Measurements from ENCODE around the gene CASKIN1.

DNA sequence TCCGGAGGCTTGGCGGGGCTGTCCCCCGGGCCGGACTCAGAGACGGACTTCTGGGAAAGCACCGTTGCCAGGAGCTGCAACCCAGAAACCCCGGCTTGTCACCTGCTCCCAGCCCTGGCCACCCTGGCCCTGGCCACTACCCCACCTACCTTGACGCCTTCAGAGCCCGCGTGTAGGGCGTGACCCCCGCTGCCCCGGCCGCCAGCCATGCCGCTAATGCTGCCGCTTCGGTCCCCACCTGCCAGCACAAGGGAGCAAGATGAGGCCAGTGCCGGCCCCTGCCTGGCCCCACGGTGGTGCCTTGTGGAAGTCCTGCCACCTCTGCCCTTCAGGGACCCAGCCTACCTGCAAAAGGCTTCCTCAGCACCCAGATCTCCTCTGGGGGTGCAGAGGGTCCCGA is 11.4 kb downstream of the CASKIN1 start:
- TF ChIP-seq, protein P1, sequence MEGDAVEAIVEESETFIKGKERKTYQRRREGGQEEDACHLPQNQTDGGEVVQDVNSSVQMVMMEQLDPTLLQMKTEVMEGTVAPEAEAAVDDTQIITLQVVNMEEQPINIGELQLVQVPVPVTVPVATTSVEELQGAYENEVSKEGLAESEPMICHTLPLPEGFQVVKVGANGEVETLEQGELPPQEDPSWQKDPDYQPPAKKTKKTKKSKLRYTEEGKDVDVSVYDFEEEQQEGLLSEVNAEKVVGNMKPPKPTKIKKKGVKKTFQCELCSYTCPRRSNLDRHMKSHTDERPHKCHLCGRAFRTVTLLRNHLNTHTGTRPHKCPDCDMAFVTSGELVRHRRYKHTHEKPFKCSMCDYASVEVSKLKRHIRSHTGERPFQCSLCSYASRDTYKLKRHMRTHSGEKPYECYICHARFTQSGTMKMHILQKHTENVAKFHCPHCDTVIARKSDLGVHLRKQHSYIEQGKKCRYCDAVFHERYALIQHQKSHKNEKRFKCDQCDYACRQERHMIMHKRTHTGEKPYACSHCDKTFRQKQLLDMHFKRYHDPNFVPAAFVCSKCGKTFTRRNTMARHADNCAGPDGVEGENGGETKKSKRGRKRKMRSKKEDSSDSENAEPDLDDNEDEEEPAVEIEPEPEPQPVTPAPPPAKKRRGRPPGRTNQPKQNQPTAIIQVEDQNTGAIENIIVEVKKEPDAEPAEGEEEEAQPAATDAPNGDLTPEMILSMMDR (IDR thresholded peaks at IDR 0.05), result no peak
- TF ChIP-seq EZH2phosphoT487 (IDR thresholded peaks at IDR 0.05), result no peak

Data from neural progenitor cell (in vitro differentiated cells).